ENCODE results near the gene HDGF. TPM values are rescaled to one million over a fixed set of nuclear protein-coding genes. Genes with fewer than 3 reads are reported as not detected.

HDGF gene
- total and polyA plus RNA-seq, 11 donors = 87.7 to 240 (median 147) TPM

DNA sequence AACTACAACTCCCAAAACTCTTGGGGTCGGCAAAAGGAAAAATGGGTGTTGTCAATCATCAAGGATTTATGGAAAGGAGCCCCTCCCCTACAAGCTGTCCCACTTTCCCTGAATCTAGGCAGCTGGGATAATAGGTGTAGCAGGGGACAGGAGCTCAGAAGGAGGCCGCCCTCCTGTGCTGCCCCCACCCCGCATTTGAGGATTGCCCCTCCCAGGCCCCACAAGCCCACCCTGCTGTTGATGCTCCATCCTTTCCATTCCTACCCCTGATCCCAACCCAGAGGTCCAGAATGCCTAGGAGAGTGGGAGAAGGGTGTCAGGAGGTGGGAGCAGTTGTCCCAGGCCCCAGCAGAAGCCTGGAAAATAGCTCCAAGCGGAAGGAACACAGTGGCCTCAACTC, 8.7 kb downstream of the HDGF start:
- Histone ChIP-seq H3K4me1 (peaks cover 14 to 51% (median 41%) of the 10 kb centered on the region in 12 donors), H3K4me3 (no peak overlapping the region), H3K9me3 (no peaks in the 10 kb centered on the region), H3K27ac (no peak overlapping the region), H3K27me3 (no peaks in the 10 kb centered on the region), H3K36me3 (peaks cover 0 to 41% (median 30%) of the 10 kb centered on the region in 9 donors)
- ATAC-seq (no peak), DNase-seq (peak in 1 of 5 donors; percentile 8)
- intact Hi-C loops (cut with DNase I) = no loop called here
- WGBS, 4 donors = 83 to 95% (median 94%) methylated on average over 4 of the region's 4 CpGs
- TF ChIP-seq, protein P1, sequence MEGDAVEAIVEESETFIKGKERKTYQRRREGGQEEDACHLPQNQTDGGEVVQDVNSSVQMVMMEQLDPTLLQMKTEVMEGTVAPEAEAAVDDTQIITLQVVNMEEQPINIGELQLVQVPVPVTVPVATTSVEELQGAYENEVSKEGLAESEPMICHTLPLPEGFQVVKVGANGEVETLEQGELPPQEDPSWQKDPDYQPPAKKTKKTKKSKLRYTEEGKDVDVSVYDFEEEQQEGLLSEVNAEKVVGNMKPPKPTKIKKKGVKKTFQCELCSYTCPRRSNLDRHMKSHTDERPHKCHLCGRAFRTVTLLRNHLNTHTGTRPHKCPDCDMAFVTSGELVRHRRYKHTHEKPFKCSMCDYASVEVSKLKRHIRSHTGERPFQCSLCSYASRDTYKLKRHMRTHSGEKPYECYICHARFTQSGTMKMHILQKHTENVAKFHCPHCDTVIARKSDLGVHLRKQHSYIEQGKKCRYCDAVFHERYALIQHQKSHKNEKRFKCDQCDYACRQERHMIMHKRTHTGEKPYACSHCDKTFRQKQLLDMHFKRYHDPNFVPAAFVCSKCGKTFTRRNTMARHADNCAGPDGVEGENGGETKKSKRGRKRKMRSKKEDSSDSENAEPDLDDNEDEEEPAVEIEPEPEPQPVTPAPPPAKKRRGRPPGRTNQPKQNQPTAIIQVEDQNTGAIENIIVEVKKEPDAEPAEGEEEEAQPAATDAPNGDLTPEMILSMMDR (IDR thresholded peaks at IDR 0.05) = no peak
- no peak for TF ChIP-seq POLR2A (IDR thresholded peaks at IDR 0.05)

DNA sequence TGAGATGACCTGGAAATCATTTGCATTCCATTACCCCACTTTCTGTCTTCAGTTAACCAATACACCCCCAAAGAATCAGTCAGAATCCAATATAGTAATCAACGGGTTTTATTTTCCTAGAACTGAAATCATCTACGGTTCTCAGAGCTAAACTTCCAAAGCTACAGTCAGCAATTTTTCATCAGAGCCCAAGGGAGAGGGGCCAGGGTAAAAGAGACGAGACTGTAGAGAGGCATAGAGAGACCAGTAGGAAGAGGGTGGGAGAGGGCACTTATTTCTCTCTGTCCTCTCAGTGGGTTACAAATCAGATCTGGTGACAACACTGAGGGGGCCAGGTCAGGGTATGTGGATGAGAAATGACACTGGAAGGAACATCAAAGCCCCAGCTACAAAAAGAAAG, 9.5 kb downstream of the HDGF start:
- no peak for DNase-seq
- 86 to 91% (median 90%) methylated on average over 3 of the region's 3 CpGs for WGBS, 4 donors
- Histone ChIP-seq H3K36me3 (peaks cover 0 to 49% (median 37%) of the 10 kb centered on the region in 9 donors), H3K4me1 (peaks cover 11 to 44% (median 35%) of the 10 kb centered on the region in 12 donors), H3K4me3 (no peak overlapping the region), H3K9me3 (no peaks in the 10 kb centered on the region), H3K27me3 (no peaks in the 10 kb centered on the region), H3K27ac (peak overlapping the region in 9 of 12 donors; percentile 83 to 94 (median 89))
- intact Hi-C loops (cut with DNase I) = no loop called here
- ATAC-seq = no peak
- no peak for TF ChIP-seq POLR2A (IDR thresholded peaks at IDR 0.05)

DNA sequence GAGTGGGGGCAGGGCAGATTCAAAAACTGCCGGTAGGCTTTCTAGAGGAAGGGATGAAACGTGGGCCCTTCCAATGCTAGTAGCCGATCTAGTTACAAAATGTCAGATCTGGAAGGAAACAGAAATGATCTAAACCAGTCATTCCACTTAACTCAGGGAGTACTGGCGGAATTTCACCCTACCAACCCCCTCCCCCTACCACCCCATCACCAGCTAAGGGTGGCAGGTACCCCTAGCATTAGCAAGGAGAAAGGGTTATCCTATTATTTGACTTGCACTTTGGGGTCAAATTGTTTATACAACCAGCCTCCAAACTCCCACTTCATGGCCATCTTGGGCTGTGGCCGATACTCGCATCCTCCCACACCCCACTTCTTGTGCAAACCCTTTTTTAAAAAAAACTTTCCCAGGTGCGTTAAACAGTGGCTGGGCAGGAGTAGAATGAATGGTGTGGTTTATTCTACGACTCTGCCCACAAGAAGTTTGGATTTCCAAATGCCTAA, 9.9 kb downstream of the HDGF start:
- Histone ChIP-seq H3K27me3 (no peaks in the 10 kb centered on the region), H3K4me1 (peaks cover 11 to 40% (median 33%) of the 10 kb centered on the region in 12 donors), H3K36me3 (peaks cover 0 to 54% (median 42%) of the 10 kb centered on the region in 9 donors), H3K4me3 (peak overlapping the region in 10 of 12 donors; percentile 15 to 89 (median 74)), H3K27ac (peak overlapping the region; percentile 66 to 94 (median 88)), H3K9me3 (no peaks in the 10 kb centered on the region)
- no peak for TF ChIP-seq POLR2A (IDR thresholded peaks at IDR 0.05)
- DNase-seq = no peak
- intact Hi-C loops (cut with DNase I) = loop anchor here in 5 of 10 donors (1.0 to 2.0 kb wide), 3 partner anchors 13 to 26 kb away; partner anchors contain the start of genes PRCC (in 5 of the 5), ISG20L2 (in 1 of the 5) and METTL25B (in 1 of the 5)
- peak in 1 of 4 donors; percentile 5 for ATAC-seq
- WGBS, 4 donors = 52 to 54% (median 53%) methylated on average over 8 of the region's 8 CpGs

DNA sequence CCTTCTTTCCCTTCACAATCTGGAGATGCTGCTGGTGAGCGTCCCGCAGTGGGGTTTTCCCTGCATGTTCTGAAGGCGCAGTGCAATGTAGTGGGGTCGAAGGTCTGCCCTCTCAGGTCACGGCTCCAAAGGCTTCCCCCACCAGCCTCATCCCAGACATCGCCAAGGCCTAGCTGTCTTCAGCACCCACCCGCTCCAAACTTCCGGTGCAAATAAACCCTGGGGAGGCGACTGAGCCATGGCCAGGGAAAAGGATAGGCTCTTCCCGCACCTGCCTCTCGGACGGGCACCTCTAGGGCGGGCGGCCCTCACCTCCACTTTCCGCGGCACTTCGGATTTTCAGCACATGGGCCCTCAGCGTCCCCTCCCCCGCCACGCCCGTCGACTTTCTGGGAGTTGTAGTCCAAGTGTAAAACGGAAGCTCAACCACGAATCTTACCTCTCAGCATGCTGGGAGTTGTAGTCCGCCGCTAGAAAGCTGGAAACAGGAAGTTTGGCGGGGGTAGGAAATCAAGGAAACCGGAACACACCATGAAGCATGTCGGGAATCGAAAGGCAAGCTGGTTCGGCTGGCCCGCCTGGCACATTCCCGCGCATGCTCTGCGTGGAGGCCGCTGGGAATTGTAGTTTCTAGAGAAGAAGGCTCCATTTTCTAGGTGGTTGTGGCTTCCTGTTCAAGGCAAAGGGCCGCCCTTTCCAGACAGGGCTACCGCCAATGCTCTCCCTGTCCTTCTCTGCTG, 10.6 kb downstream of the HDGF start, which contains the start of gene MRPL24:
MRPL24 (minus strand) TSS at position 348 of the 740 bp plus-strand sequence. CDS start 2,384 bp downstream, outside the sequence.
- no peaks in the 10 kb centered on the region for H3K27me3 ChIP-seq
- DNase-seq (peak; percentile 97 to 98 (median 98)), ATAC-seq (peak; percentile 92 to 97 (median 94))
- H3K4me1 ChIP-seq = peaks cover 5 to 34% (median 27%) of the 10 kb centered on the region in 12 donors
- TF ChIP-seq, protein P1 (IDR thresholded peaks at IDR 0.05) = no peak
- peak in 1 of 2 donors; percentile 47 for TF ChIP-seq POLR2A (IDR thresholded peaks at IDR 0.05)
- peak within 1 kb of the TSS; percentile 41 to 94 (median 74) for H3K4me3 ChIP-seq
- peak within 1 kb of the TSS; percentile 66 to 94 (median 88) for H3K27ac ChIP-seq
- no peaks in the 10 kb centered on the region for H3K9me3 ChIP-seq
- 0% methylated on average over 22 to 38 of the region's 38 CpGs for WGBS, 4 donors
- peaks cover 0 to 60% (median 48%) of the 10 kb centered on the region in 9 donors for H3K36me3 ChIP-seq
- intact Hi-C loops (cut with DNase I) = loop anchor here in 5 of 10 donors (1.0 to 2.0 kb wide), 3 partner anchors 13 to 26 kb away; partner anchors contain the start of genes PRCC (in 5 of the 5), ISG20L2 (in 1 of the 5) and METTL25B (in 1 of the 5)
